Esophagus muscularis mucosa (tissue), 4 donors: ENCODE measurements around the gene ACTR10. TPM values are rescaled to one million over a fixed set of nuclear protein-coding genes. Genes with fewer than 3 reads are reported as not detected.
A peak's percentile ranks its signal among the peaks of the same experiment; 100 is the strongest.

Experiments used
- DNase-seq: peaks from one replicate; pipeline ENCODE4 v3.0.0-alpha.2; 2017; ENCODE audit errors: extremely low spot score
- H3K27ac ChIP-seq, 4 donors: fragments of 200-600 bp; sonication (generic); replicated peaks in 1 of 4; 1 replicate in 3 of 4; 2 replicates in 1 of 4; pipeline ENCODE4 v1.5.1; 2016 to 2019; ENCODE audit warnings: mild to moderate bottlenecking in 1 of 4
- H3K27me3 ChIP-seq, 4 donors: fragments of 200-600 bp; sonication (generic); one replicate each; pipeline versions ENCODE4 v1.5.1 to v1.6.0; 2016 to 2019
- H3K36me3 ChIP-seq, 4 donors: fragments of 200-600 bp; sonication (generic); one replicate each; pipeline ENCODE4 v1.5.1; 2016 to 2019
- H3K4me1 ChIP-seq, 4 donors: fragments of 200-600 bp; sonication (generic); one replicate each; pipeline ENCODE4 v1.5.1; 2016 to 2019
- H3K4me3 ChIP-seq, 4 donors: fragments of 200-600 bp; sonication (generic); 1 replicate in 2 of 4; 2 replicates in 2 of 4; pipeline ENCODE4 v1.5.1; 2016 to 2019; ENCODE audit warnings: mild to moderate bottlenecking in 4 of 4, moderate library complexity in 1 of 4
- H3K9me3 ChIP-seq, 4 donors: fragments of 200-600 bp; sonication (generic); 1 replicate in 3 of 4; 2 replicates in 1 of 4; pipeline ENCODE4 v1.5.1; 2016 to 2019
- EP300 ChIP-seq: sonication (generic); formaldehyde crosslinking; IDR thresholded peaks from one replicate; pipeline ENCODE4 v1.6.1; 2017; ENCODE audit warnings: antibody characterized with exemption
- POLR2A ChIP-seq: fragments of 450-650 bp; IDR thresholded peaks from one replicate; pipeline ENCODE4 v1.6.1; 2017; ENCODE audit warnings: antibody characterized with exemption, moderate library complexity, mild to moderate bottlenecking, low read depth
- POLR2AphosphoS5 ChIP-seq, 2 donors: sonication (generic); formaldehyde crosslinking; IDR thresholded peaks; one replicate each; pipeline ENCODE4 v1.6.1; 2017; ENCODE audit warnings: antibody characterized with exemption in 2 of 2
- WGBS: methylation state at CpG from one replicate; pipeline ENCODE4 v1.1.5; 2018; 5-methylcytosine and 5-hydroxymethylcytosine counted together
- intact Hi-C: fragments of 100-400 bp; cut with DNase I; formaldehyde crosslinking; loops from one replicate; pipeline ENCODE4 v1.15.1; 2023
- small RNA-seq, 3 donors: library from RNA; depleted of rRNA; stranded (forward); fragments of <200 nt; gene quantifications; one replicate each; pipeline ENCODE3, GENCODE V24; 2016
- total RNA-seq, 4 donors: library from RNA; depleted of rRNA; stranded (reverse); fragments of >200 nt; gene quantifications; one replicate each; pipeline versions ENCODE4 v1.1.0 to v1.2.1, GENCODE V29; 2016
- TF ChIP-seq, protein P1 (sequence below), 3 experiments: fragments of 200-600 bp in 2 of 3; fragments of 450-650 bp in 1 of 3; sonication (generic) in 2 of 3; IDR thresholded peaks; one replicate each; pipeline ENCODE4 v1.5.1; 2017 to 2019; ENCODE audit warnings: antibody characterized with exemption in 3 of 3, mild to moderate bottlenecking in 2 of 3, moderate library complexity in 1 of 3

Gene ACTR10
- total RNA-seq, 4 donors from 2014 or later, result 47.9 to 75.7 (median 60.5) TPM

DNA sequence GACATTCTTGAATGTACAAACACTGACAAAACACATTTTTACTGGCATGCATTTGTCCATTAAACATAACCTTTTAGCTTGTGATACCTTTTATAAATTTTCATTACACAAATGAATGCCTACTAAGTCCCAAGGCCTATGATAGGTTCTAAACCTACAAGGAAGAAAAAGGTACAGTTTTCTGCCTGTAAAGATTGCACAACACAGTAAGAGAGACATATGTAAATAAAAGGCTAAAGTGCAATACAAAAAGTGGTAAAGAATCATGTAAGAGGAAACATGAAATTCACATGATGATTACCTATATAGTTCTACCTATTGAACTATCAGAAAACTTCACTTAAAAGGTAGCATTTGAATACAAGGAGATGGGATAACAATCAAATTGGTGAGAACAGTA, 83.8 kb downstream of the ACTR10 start:
- no peaks in the 10 kb centered on the region for H3K27me3 ChIP-seq
- peak overlapping the region in 2 of 4 donors; percentile 44 to 78 for H3K27ac ChIP-seq
- intact Hi-C loops, result loop anchor here (5.0 kb wide), 1 partner anchor 131 kb away; the partner anchor contains the start of gene ARMH4
- H3K4me3 ChIP-seq, result no peak overlapping the region
- TF ChIP-seq POLR2AphosphoS5 (IDR thresholded peaks at IDR 0.05) (no peak), POLR2A (no peak), EP300 (no peak)
- TF ChIP-seq, protein P1, sequence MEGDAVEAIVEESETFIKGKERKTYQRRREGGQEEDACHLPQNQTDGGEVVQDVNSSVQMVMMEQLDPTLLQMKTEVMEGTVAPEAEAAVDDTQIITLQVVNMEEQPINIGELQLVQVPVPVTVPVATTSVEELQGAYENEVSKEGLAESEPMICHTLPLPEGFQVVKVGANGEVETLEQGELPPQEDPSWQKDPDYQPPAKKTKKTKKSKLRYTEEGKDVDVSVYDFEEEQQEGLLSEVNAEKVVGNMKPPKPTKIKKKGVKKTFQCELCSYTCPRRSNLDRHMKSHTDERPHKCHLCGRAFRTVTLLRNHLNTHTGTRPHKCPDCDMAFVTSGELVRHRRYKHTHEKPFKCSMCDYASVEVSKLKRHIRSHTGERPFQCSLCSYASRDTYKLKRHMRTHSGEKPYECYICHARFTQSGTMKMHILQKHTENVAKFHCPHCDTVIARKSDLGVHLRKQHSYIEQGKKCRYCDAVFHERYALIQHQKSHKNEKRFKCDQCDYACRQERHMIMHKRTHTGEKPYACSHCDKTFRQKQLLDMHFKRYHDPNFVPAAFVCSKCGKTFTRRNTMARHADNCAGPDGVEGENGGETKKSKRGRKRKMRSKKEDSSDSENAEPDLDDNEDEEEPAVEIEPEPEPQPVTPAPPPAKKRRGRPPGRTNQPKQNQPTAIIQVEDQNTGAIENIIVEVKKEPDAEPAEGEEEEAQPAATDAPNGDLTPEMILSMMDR (IDR thresholded peaks at IDR 0.05), result no peak
- H3K4me1 ChIP-seq, result peaks cover 33 to 50% (median 49%) of the 10 kb centered on the region in 4 donors
- H3K9me3 ChIP-seq, result no peaks in the 10 kb centered on the region
- peaks cover 10 to 57% (median 40%) of the 10 kb centered on the region in 4 donors for H3K36me3 ChIP-seq
- DNase-seq, result no peak

DNA sequence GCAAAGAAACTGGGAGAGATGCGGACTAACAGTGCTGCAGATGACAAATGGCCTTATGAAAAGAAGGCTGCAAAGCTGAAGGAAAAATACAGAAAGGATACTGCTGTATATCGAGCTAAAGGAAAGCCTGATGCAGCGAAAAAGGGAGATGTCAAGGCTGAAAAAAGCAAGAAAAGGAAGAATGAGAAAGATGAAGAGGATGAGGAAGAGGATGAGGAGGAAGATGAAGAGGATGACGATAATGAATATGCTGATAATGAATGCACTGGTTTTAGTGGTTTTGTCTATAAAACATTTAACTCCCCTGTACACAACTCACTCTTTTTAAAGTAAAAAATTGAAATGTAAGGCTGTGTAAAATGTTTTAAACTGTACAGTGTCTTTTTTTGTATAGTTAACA, 85.2 kb downstream of the ACTR10 start:
- H3K4me1 ChIP-seq, result peaks cover 41 to 57% (median 54%) of the 10 kb centered on the region in 4 donors

More for the DNA sequence above, 85.2 kb downstream of the ACTR10 start:
- H3K9me3 ChIP-seq, result no peaks in the 10 kb centered on the region
- H3K27me3 ChIP-seq, result no peaks in the 10 kb centered on the region
- H3K4me3 ChIP-seq, result no peak overlapping the region
- no peak for TF ChIP-seq POLR2AphosphoS5 (IDR thresholded peaks at IDR 0.05)
- TF ChIP-seq, protein P1 (IDR thresholded peaks at IDR 0.05), result no peak
- TF ChIP-seq POLR2A, result no peak
- no peak for TF ChIP-seq EP300
- no peak for DNase-seq
- peaks cover 10 to 62% (median 37%) of the 10 kb centered on the region in 4 donors for H3K36me3 ChIP-seq
- WGBS, result 98% methylated on average over 4 of the region's 4 CpGs
- intact Hi-C loops, result no loop called here
- H3K27ac ChIP-seq, result no peak overlapping the region

Small RNA genes lying within 50 kb of the gene (small RNA-seq; reads per million reads assigned to genes)
- 0 reads per million in 3 donors for gene RN7SL598P

Other genes starting within 250 kb of the ACTR10 start
- 1 to 10 TPM; 5.0 to 8.0 (median 5.8) TPM for gene ARMH4, start 47.9 kb upstream of the ACTR10 start, total RNA-seq
- 10 to 100 TPM; 69.8 to 98.0 (median 84.8) TPM for gene PSMA3, start 44.7 kb downstream of the ACTR10 start, total RNA-seq
- 10 to 100 TPM; 15.9 to 22.0 (median 17.7) TPM for gene ARID4A, start 98.4 kb downstream of the ACTR10 start, total RNA-seq
- not detected for gene TOMM20L, start 195.8 kb downstream of the ACTR10 start, total RNA-seq
- gene TIMM9, start 227.4 kb downstream of the ACTR10 start, total RNA-seq, result 10 to 100 TPM; 47.9 to 67.7 (median 52.8) TPM
- 10 to 100 TPM; 10.8 to 17.1 (median 13.9) TPM for gene KIAA0586, start 227.6 kb downstream of the ACTR10 start, total RNA-seq